ENCODE data around the gene PARP9. TPM values are rescaled to one million over a fixed set of nuclear protein-coding genes. Genes with fewer than 3 reads are reported as not detected.

The PARP9 gene
- total and polyA plus RNA-seq, 10 of the 15 experiments (the other 5 are each of a cell fraction or from before 2014, with no cell fraction given): 34.0 to 122 (median 46.1) TPM

DNA sequence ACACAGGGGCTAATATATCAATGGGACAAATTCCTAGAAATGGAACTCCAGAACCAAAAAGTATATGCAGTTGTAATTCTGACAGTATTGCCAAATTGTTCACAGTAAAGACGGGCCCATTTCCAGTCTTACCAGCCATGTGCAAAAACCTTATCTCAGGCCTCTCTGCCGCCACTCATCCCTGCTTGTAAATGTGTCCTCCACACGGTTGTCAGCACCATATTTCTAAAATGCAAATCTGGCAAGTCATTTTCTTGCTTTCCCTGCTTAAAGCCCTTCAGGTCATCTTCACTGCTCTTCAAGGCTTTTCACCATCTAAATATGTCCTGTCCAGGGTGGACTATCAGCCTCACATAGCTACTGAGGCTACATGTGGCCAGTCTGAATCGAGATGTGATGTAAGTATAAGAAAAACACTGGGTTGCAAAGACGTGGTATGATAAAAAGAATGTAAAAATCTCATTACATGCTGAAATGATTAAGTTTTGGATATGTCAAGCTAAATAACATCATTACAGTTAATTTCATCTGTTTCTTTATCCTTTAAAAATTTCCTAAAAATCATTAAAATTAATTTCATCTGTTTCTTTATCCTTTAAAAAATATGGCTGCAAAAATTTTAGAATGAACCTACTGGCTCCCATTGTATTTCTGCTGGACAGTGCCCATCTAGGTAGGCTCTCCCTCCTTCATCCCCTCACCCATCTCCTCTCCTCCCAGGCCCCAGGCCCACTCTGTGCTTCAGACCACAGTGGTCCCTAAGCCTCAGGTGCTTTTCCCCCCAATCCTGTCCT lies 980 bp downstream of the PARP9 start:
- intact Hi-C loops (cut with micrococcal nuclease; ENCODE audit: unreplicated experiment): loop anchor here (5.0 to 10.0 kb wide), 3 partner anchors 232 to 464 kb away; partner anchors contain the start of genes HSPBAP1, SEMA5B and SLC49A4
- in situ Hi-C loops (cut with MboI): no loop called here
- Histone ChIP-seq H3K4me3 (peak overlapping the region; percentile 57), H3K27ac (ENCODE audit: control insufficient read depth, insufficient read depth) (peak overlapping the region; percentile 82), H3K4me1 (ENCODE audit: control insufficient read depth, insufficient read depth, low read length) (peaks cover 4% of the 10 kb centered on the region; the same call in 1 of the 2 replicates), H3K79me2 (ENCODE audit: control insufficient read depth, insufficient read depth, low read length) (peaks cover 34% of the 10 kb centered on the region), H4K20me1 (ENCODE audit: control insufficient read depth, insufficient read depth) (no peaks in the 10 kb centered on the region), H3K9me3 (replicated peaks; ENCODE audit: control insufficient read depth, insufficient read depth, low read length) (no peaks in the 10 kb centered on the region), H3K9ac (ENCODE audit: control insufficient read depth, insufficient read depth, low read length) (peak overlapping the region; percentile 96), H3K4me2 (ENCODE audit: control insufficient read depth, insufficient read depth) (peak overlapping the region; percentile 58), H3K27me3 (replicated peaks in 1 of 2; ENCODE audit: control insufficient read depth in 2 of 2, insufficient read depth in 2 of 2, low read length in 1 of 2) (no peaks in the 10 kb centered on the region), H2AFZ (ENCODE audit: control insufficient read depth, low read depth, low read length) (no peak overlapping the region; the same call in none of the 2 replicates), H3K36me3 (ENCODE audit: control insufficient read depth in 2 of 2, insufficient read depth in 2 of 2, low read length in 1 of 2) (peaks cover under 1 to 9% of the 10 kb centered on the region in 2 experiments; a peak in 2 of 4 replicates)
- TF ChIP-seq, protein P1, sequence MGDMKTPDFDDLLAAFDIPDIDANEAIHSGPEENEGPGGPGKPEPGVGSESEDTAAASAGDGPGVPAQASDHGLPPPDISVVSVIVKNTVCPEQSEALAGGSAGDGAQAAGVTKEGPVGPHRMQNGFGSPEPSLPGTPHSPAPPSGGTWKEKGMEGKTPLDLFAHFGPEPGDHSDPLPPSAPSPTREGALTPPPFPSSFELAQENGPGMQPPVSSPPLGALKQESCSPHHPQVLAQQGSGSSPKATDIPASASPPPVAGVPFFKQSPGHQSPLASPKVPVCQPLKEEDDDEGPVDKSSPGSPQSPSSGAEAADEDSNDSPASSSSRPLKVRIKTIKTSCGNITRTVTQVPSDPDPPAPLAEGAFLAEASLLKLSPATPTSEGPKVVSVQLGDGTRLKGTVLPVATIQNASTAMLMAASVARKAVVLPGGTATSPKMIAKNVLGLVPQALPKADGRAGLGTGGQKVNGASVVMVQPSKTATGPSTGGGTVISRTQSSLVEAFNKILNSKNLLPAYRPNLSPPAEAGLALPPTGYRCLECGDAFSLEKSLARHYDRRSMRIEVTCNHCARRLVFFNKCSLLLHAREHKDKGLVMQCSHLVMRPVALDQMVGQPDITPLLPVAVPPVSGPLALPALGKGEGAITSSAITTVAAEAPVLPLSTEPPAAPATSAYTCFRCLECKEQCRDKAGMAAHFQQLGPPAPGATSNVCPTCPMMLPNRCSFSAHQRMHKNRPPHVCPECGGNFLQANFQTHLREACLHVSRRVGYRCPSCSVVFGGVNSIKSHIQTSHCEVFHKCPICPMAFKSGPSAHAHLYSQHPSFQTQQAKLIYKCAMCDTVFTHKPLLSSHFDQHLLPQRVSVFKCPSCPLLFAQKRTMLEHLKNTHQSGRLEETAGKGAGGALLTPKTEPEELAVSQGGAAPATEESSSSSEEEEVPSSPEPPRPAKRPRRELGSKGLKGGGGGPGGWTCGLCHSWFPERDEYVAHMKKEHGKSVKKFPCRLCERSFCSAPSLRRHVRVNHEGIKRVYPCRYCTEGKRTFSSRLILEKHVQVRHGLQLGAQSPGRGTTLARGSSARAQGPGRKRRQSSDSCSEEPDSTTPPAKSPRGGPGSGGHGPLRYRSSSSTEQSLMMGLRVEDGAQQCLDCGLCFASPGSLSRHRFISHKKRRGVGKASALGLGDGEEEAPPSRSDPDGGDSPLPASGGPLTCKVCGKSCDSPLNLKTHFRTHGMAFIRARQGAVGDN (IDR thresholded peaks at IDR 0.05): 0 out of 2 replicates have a peak, but pooled peaks have one; percentile 38
- TF ChIP-seq SREBF1 (IDR thresholded peaks at IDR 0.05; ENCODE audit: low read length): no peak
- FAIRE-seq: peak; percentile 27
- WGBS (ENCODE audit: insufficient coverage, insufficient replicate concordance, low lambda C conversion rate, missing lambda C conversion rate): 2% methylated on average over 5 of the region's 5 CpGs
- peak; percentile 8 for ATAC-seq
- BruUV-seq (replicated peaks): no TSS peak
- ChIA-PET RAD21 (ENCODE audit: unreplicated experiment) (interaction anchor here (1.6 to 11.8 kb wide), 11 partner anchors 14 to 257 kb away, joined by 3 to 236 read pairs (median 10); partner anchors contain the start of genes FAM162A, PARP14 and PARP15), POLR2A (interaction anchor here (0.6 to 7.0 kb wide), 7 partner anchors 9 to 116 kb away, joined by 3 to 79 read pairs (median 3); partner anchors contain the start of genes PARP14 and PARP15), CTCF (interaction anchor here (0.9 to 6.3 kb wide), 10 partner anchors 12 to 171 kb away, joined by 3 to 192 read pairs (median 6); partner anchors contain the start of genes PARP14 and PARP15), SMC1A (ENCODE audit: uncharacterized antibody, unreplicated experiment) (interaction anchor here (1.0 to 13.0 kb wide), 13 partner anchors 8 to 132 kb away, joined by 3 to 250 read pairs (median 4); partner anchors contain the start of genes PARP14 and PARP15)
- DNase-seq (ENCODE audit: low read depth, low spot score): no peak

Data from GM12878 (cell line).